SK-N-MC (cell line): ENCODE results near the gene MRPS18C.
A peak's percentile ranks its signal among the peaks of the same experiment; 100 is the strongest.

ENCODE experiments used
- DNase-seq: peaks from one replicate; pipeline ENCODE4 v3.0.0-alpha.2; 2011; ENCODE audit warnings: low read depth, low spot score
- H3K27ac ChIP-seq: fragments of 200-600 bp; sonication (generic); 2 replicates; pipeline ENCODE4 v1.5.1; 2016; ENCODE audit warnings: mixed run types
- H3K36me3 ChIP-seq: fragments of 200-600 bp; sonication (generic); 2 replicates; pipeline ENCODE4 v1.6.1; 2017; ENCODE audit warnings: antibody characterized with exemption, low read length, mixed read lengths; ENCODE audit not compliant: insufficient read depth
- H3K4me3 ChIP-seq: fragments of 200-600 bp; sonication (generic); 2 replicates; pipeline ENCODE4 v1.5.1; 2016
- H3K9ac ChIP-seq: fragments of 200-600 bp; sonication (generic); 2 replicates; pipeline ENCODE4 v1.8.0; 2017; ENCODE audit warnings: mixed run types, mixed read lengths; ENCODE audit not compliant: insufficient read length
- H3K9me3 ChIP-seq: fragments of 200-600 bp; sonication (generic); 2 replicates; pipeline ENCODE4 v1.6.1; 2017; ENCODE audit warnings: low read depth, mild to moderate bottlenecking, antibody characterized with exemption, low read length, moderate library complexity, mixed read lengths
- EZH2 ChIP-seq: fragments of 200-600 bp; sonication (generic); IDR thresholded peaks from one replicate; pipeline ENCODE4 v1.6.1; 2017; ENCODE audit warnings: antibody characterized with exemption
- FOXP2 ChIP-seq: optimal IDR thresholded peaks from 2 replicates; pipeline ENCODE3; 2011; ENCODE audit warnings: mild to moderate bottlenecking, moderate library complexity; ENCODE audit not compliant: insufficient read depth; ENCODE audit errors: extremely low read length, control extremely low read depth
- POLR2AphosphoS5 ChIP-seq: IDR thresholded peaks from 2 replicates; pipeline ENCODE4 v1.6.1; 2012; ENCODE audit warnings: mild to moderate bottlenecking, low read depth, low read length, borderline replicate concordance

The MRPS18C gene

DNA sequence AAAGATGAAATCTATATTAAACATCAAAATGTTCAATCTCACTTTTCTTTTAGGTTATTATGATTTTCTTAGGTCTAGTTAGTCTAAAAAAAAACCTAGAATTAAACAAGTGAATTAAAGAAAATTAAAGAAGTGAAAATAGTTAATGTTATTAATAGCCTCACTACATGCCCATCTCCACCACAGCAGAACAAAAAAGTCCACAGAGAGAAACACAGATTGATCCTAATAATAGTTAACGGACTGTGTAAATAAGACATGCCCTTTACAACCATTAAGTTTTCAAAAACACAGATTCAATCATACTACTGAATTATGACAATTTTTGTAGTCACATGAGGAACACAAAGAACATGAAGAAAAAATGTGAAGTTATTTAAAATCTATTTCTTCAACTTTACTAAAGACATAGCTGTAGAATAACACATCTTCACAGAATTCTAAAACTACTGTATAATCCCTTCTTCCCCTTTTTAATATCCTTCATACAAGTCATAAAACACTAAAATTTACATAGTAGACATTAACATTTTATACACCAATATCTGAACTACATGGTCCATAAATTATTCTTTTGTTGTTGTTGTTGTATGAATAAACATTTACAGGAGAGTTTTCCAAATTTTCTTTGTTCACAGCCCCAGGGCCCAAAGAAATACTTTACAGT, 15.6 kb upstream of the MRPS18C start:
- no peak overlapping the region for H3K9ac ChIP-seq
- H3K9me3 ChIP-seq = no peaks in the 10 kb centered on the region
- H3K4me3 ChIP-seq = no peak overlapping the region
- no peak overlapping the region for H3K27ac ChIP-seq
- no peak for DNase-seq
- H3K36me3 ChIP-seq = peaks cover 18% of the 10 kb centered on the region
- no peak for TF ChIP-seq POLR2AphosphoS5
- TF ChIP-seq FOXP2 = no peak
- no peak for TF ChIP-seq EZH2

DNA sequence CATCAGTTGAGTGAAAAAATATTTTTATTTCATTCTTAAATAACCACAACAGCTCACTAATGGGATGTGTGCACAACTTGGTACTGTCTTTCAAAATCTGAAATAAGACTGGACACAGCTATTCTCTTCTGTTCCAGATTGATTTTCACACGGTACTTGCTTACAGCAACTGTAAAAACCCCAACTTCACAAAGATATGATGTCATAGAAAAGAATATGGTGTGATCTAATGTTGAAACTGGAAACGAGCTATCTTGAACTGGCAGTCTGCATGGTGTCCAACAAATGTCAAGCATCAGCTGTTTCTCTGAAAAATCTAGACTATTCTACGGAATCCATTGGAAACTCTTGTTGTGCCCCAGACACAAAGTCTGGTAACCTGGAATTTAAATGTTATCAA, 15.0 kb upstream of the MRPS18C start:
- Histone ChIP-seq H3K36me3 (peaks cover 18% of the 10 kb centered on the region), H3K9me3 (no peaks in the 10 kb centered on the region), H3K4me3 (no peak overlapping the region), H3K9ac (no peak overlapping the region), H3K27ac (no peak overlapping the region)
- DNase-seq = no peak
- no peak for TF ChIP-seq FOXP2
- no peak for TF ChIP-seq EZH2
- no peak for TF ChIP-seq POLR2AphosphoS5

DNA sequence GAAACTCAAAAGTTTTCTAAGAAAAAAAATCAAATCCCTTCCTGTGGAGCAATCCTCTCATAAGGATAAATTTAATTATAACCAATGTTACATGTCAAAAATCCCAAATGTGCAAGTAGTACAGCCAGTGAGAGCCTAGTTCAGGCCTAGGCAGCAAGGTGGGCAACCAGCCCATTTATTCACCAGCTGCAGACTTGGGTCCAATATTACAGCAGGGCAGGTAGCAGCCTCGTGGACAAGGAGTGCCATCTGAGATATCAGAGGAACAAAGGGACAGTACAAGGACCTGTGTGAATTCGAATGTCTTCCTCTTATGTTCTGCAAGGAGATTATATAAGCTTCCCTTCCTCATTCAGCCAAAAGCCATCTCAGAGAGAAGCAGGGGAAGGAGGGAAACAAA, 6.8 kb upstream of the MRPS18C start:
- TF ChIP-seq FOXP2 = no peak
- no peak for TF ChIP-seq POLR2AphosphoS5
- no peak for TF ChIP-seq EZH2
- H3K9me3 ChIP-seq = no peaks in the 10 kb centered on the region

DNA sequence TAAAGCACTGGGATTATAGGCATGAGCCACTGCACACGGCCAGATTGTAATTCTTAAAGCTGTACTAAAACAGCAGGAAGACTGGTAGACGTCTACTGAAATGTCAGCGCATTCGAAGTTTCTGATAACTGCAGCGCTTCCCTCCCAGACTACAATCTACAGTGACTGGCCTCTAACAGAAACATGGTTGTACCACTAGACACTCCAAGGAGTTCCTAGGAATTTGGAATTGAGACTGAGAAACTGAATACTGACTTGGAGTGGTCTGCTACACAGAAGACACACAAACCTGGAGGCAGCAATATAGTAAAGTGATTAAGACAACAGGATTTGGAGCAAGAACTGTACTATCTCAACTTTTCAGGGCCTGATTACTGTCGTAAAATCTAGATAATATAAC, 1.2 kb upstream of the MRPS18C start:
- Histone ChIP-seq H3K9ac (peak overlapping the region; percentile 94), H3K4me3 (peak overlapping the region; percentile 100), H3K9me3 (no peaks in the 10 kb centered on the region), H3K36me3 (peaks cover 43% of the 10 kb centered on the region), H3K27ac (no peak overlapping the region)
- no peak for DNase-seq
- no peak for TF ChIP-seq POLR2AphosphoS5
- no peak for TF ChIP-seq EZH2
- no peak for TF ChIP-seq FOXP2

More for the DNA sequence above, 6.8 kb upstream of the MRPS18C start:
- Histone ChIP-seq H3K36me3 (peaks cover 22% of the 10 kb centered on the region), H3K9ac (no peak overlapping the region), H3K4me3 (no peak overlapping the region), H3K27ac (no peak overlapping the region)
- DNase-seq = no peak

- no peak for DNase-seq
- Histone ChIP-seq H3K27ac (peak overlapping the region; percentile 77), H3K9me3 (no peaks in the 10 kb centered on the region), H3K36me3 (peaks cover 54% of the 10 kb centered on the region), H3K9ac (peak overlapping the region; percentile 98), H3K4me3 (peak overlapping the region; percentile 100)
- TF ChIP-seq POLR2AphosphoS5 (no peak), EZH2 (no peak), FOXP2 (no peak)
Measured at GRCh38 chr4:83456184-83456501, 285 bp downstream of the MRPS18C start.

GRCh38 chr4:83473423-83473822, 17.6 kb downstream of the MRPS18C start:
- H3K27ac ChIP-seq = no peak overlapping the region
- no peak overlapping the region for H3K4me3 ChIP-seq
- TF ChIP-seq EZH2 = no peak
- no peak for TF ChIP-seq FOXP2
- TF ChIP-seq POLR2AphosphoS5 = no peak
- H3K36me3 ChIP-seq = peaks cover 27% of the 10 kb centered on the region
- DNase-seq = no peak
- no peak overlapping the region for H3K9ac ChIP-seq
- no peaks in the 10 kb centered on the region for H3K9me3 ChIP-seq

- Histone ChIP-seq H3K27ac (no peak overlapping the region), H3K9ac (no peak overlapping the region), H3K4me3 (no peak overlapping the region), H3K9me3 (no peaks in the 10 kb centered on the region), H3K36me3 (peaks cover 25% of the 10 kb centered on the region)
- DNase-seq = no peak
- TF ChIP-seq EZH2 (no peak), POLR2AphosphoS5 (no peak), FOXP2 (no peak)
Measured at GRCh38 chr4:83473966-83474365, 18.1 kb downstream of the MRPS18C start.

- Histone ChIP-seq H3K9ac (peak within 1 kb of the TSS; percentile 81), H3K9me3 (no peaks in the 10 kb centered on the region), H3K36me3 (peaks cover 12% of the 10 kb centered on the region; the same call in 1 of the 2 replicates), H3K27ac (peak within 1 kb of the TSS; percentile 52; the same call in 1 of the 2 replicates), H3K4me3 (peak within 1 kb of the TSS; percentile 95)
- no peak for TF ChIP-seq FOXP2
- TF ChIP-seq POLR2AphosphoS5 = peak; percentile 96
- no peak for DNase-seq
Measured at GRCh38 chr4:83484500-83485461, 28.9 kb downstream of the MRPS18C start, which contains the start of gene ABRAXAS1. TSS of gene ABRAXAS1 (minus strand) at chr4:83485100. CDS start at chr4:83485072, 28 bp downstream.
